H1 (cell line): ENCODE measurements around the gene B3GNT2. TPM values are rescaled to one million over a fixed set of nuclear protein-coding genes. Genes with fewer than 3 reads are reported as not detected.

Experiments
- CTCF ChIA-PET: fragments of 300-600 bp; sonication (Branson Sonifier 250); formaldehyde crosslinking; loops from one replicate; lab custom pipeline; 2021; ENCODE audit not compliant: partially characterized antibody; lab: Charles Lee
- POLR2A ChIA-PET: fragments of 300-600 bp; sonication (Branson Sonifier 250); formaldehyde crosslinking; loops from one replicate; lab custom pipeline; 2021; ENCODE audit warnings: inconsistent platforms; ENCODE audit not compliant: partially characterized antibody; lab: Charles Lee
- DNase-seq, 2 experiments: peaks; one replicate each; pipeline versions ENCODE4 v3.0.0 to v3.0.0-alpha.2; 2010 to 2022; ENCODE audit warnings: low spot score in 2 of 2, low read depth in 1 of 2, mixed read lengths in 1 of 2
- FAIRE-seq: peaks from 2 replicates; lab custom pipeline; 2011; peaks lifted over from hg19 to GRCh38; lab: Jason Lieb, UNC
- H2AFZ ChIP-seq: 2 replicates; pipeline ENCODE4 v1.8.1; 2012; ENCODE audit warnings: low read length, inconsistent platforms
- H2AK5ac ChIP-seq: 2 replicates; pipeline ENCODE4 v1.6.1; 2013; ENCODE audit warnings: low read depth, low read length
- H2BK120ac ChIP-seq: replicated peaks from 2 replicates; pipeline ENCODE3; 2013; ENCODE audit warnings: low read depth, low read length, inconsistent platforms
- H2BK12ac ChIP-seq: 2 replicates; pipeline ENCODE4 v1.6.1; 2013; ENCODE audit warnings: low read depth, low read length
- H2BK15ac ChIP-seq: 2 replicates; pipeline ENCODE4 v1.6.1; 2013; ENCODE audit warnings: low read length
- H2BK20ac ChIP-seq: 2 replicates; pipeline ENCODE4 v1.6.1; 2013; ENCODE audit warnings: low read length
- H2BK5ac ChIP-seq: 2 replicates; pipeline ENCODE4 v1.6.1; 2013; ENCODE audit warnings: low read depth, low read length
- H3K14ac ChIP-seq: 2 replicates; pipeline ENCODE4 v1.6.1; 2013; ENCODE audit warnings: inconsistent platforms; ENCODE audit not compliant: insufficient read length
- H3K18ac ChIP-seq: 2 replicates; pipeline ENCODE4 v1.6.1; 2013; ENCODE audit warnings: low read length; ENCODE audit errors: extremely low read depth
- H3K23ac ChIP-seq: 2 replicates; pipeline ENCODE4 v1.6.1; 2013; ENCODE audit warnings: inconsistent platforms; ENCODE audit not compliant: insufficient read length
- H3K23me2 ChIP-seq: 2 replicates; pipeline ENCODE4 v1.6.1; 2013; ENCODE audit warnings: low read depth, low read length
- H3K27ac ChIP-seq: 2 replicates; pipeline ENCODE4 v1.6.1; 2011; ENCODE audit warnings: low read depth, low read length, inconsistent platforms
- H3K27me3 ChIP-seq, 4 experiments: replicated peaks in 1 of 4; 1 replicate in 1 of 4; 2 replicates in 3 of 4; pipeline versions ENCODE4 v1.6.1 to v1.8.1; 2011 to 2013; ENCODE audit warnings: low read length in 3 of 4, mild to moderate bottlenecking in 3 of 4, inconsistent platforms in 2 of 4, mixed read lengths in 2 of 4, moderate library complexity in 1 of 4; ENCODE audit not compliant: control insufficient read depth in 3 of 4, insufficient read depth in 3 of 4; ENCODE audit errors: extremely low read depth in 1 of 4
- H3K36me3 ChIP-seq, 4 experiments: 2 replicates each; pipeline versions ENCODE4 v1.6.1 to v1.8.1; 2011 to 2013; ENCODE audit warnings: mild to moderate bottlenecking in 4 of 4, low read length in 3 of 4, moderate library complexity in 2 of 4, control low read depth in 1 of 4, inconsistent platforms in 1 of 4; ENCODE audit not compliant: insufficient read depth in 4 of 4, control insufficient read depth in 2 of 4
- H3K4ac ChIP-seq: replicated peaks from 2 replicates; pipeline ENCODE3; 2013; ENCODE audit warnings: low read length, low read depth, mixed read lengths, inconsistent platforms; ENCODE audit not compliant: insufficient read length
- H3K4me1 ChIP-seq, 4 experiments: replicated peaks in 1 of 4; 1 replicate in 1 of 4; 2 replicates in 3 of 4; pipeline versions ENCODE4 v1.6.1 to v1.8.1; 2011 to 2013; ENCODE audit warnings: low read length in 3 of 4, inconsistent platforms in 2 of 4, mixed read lengths in 1 of 4; ENCODE audit not compliant: insufficient read depth in 4 of 4, control insufficient read depth in 3 of 4
- H3K4me2 ChIP-seq, 2 experiments: 2 replicates each; pipeline versions ENCODE4 v1.6.1 to v1.8.1; 2011 to 2013; ENCODE audit warnings: low read depth in 2 of 2, low read length in 2 of 2, control low read depth in 1 of 2, inconsistent platforms in 1 of 2, mild to moderate bottlenecking in 1 of 2; ENCODE audit not compliant: insufficient read depth in 1 of 2
- H3K4me3 ChIP-seq, 4 experiments: fragments of 200-600, 300-600 bp in 1 of 4; sonication (generic), shearing (Covaris generic), sonication (Bioruptor Twin) in 1 of 4; 2 replicates each; pipeline versions ENCODE4 v1.5.1 to v1.8.1; 2011 to 2016; ENCODE audit warnings: low read length in 4 of 4, low read depth in 3 of 4, control low read depth in 2 of 4, inconsistent platforms in 2 of 4, mild to moderate bottlenecking in 2 of 4, mixed read lengths in 1 of 4, moderate library complexity in 1 of 4; ENCODE audit not compliant: insufficient read depth in 2 of 4; ENCODE audit errors: extremely low read depth in 1 of 4
- H3K56ac ChIP-seq: replicated peaks from 2 replicates; pipeline ENCODE3; 2013; ENCODE audit warnings: low read depth, mild to moderate bottlenecking, mixed read lengths, low read length, inconsistent platforms; ENCODE audit not compliant: insufficient read length
- H3K79me1 ChIP-seq: 2 replicates; pipeline ENCODE4 v1.6.1; 2013; ENCODE audit warnings: low read depth, low read length, control low read depth
- H3K79me2 ChIP-seq, 2 experiments: 2 replicates each; pipeline versions ENCODE4 v1.6.1 to v1.8.1; 2012 to 2013; ENCODE audit warnings: low read length in 2 of 2, mild to moderate bottlenecking in 2 of 2, inconsistent platforms in 1 of 2; ENCODE audit not compliant: insufficient read depth in 2 of 2, control insufficient read depth in 1 of 2
- H3K9ac ChIP-seq, 4 experiments: replicated peaks in 1 of 4; 1 replicate in 1 of 4; 2 replicates in 3 of 4; pipeline versions ENCODE4 v1.6.1 to v1.8.1; 2011 to 2013; ENCODE audit warnings: low read depth in 3 of 4, low read length in 3 of 4, control low read depth in 2 of 4, mild to moderate bottlenecking in 2 of 4, moderate library complexity in 2 of 4, inconsistent platforms in 1 of 4; ENCODE audit errors: extremely low read depth in 1 of 4
- H3K9me3 ChIP-seq, 2 experiments: 2 replicates each; pipeline versions ENCODE4 v1.6.1 to v1.8.1; 2012 to 2013; ENCODE audit warnings: mild to moderate bottlenecking in 2 of 2, moderate library complexity in 2 of 2, control low read depth in 1 of 2, inconsistent platforms in 1 of 2, low read depth in 1 of 2, low read length in 1 of 2, mixed read lengths in 1 of 2; ENCODE audit not compliant: insufficient read depth in 2 of 2
- H4K20me1 ChIP-seq, 2 experiments: replicated peaks in 1 of 2; 2 replicates each; pipeline versions ENCODE3 to v1.8.1; 2011 to 2013; ENCODE audit warnings: inconsistent platforms in 2 of 2, low read length in 2 of 2, mild to moderate bottlenecking in 1 of 2; ENCODE audit not compliant: insufficient read depth in 2 of 2, control insufficient read depth in 1 of 2
- H4K5ac ChIP-seq: 2 replicates; pipeline ENCODE4 v1.6.1; 2013; ENCODE audit warnings: low read length, low read depth, mixed read lengths, inconsistent platforms; ENCODE audit not compliant: insufficient read length
- H4K8ac ChIP-seq: 2 replicates; pipeline ENCODE4 v1.8.0; 2013; ENCODE audit warnings: mild to moderate bottlenecking, moderate library complexity, low read length, inconsistent platforms; ENCODE audit not compliant: insufficient read depth; ENCODE audit errors: extremely low read depth
- H4K91ac ChIP-seq: replicated peaks from 2 replicates; pipeline ENCODE3; 2013; ENCODE audit warnings: low read length, mixed read lengths, inconsistent platforms; ENCODE audit not compliant: insufficient read length
- CHD1 ChIP-seq: IDR thresholded peaks from 2 replicates; pipeline ENCODE4 v1.6.1; 2012; ENCODE audit warnings: low read depth, low read length, improper control_type of control experiment
- CTCF ChIP-seq, 3 experiments: IDR thresholded peaks; 1 replicate in 2 of 3; 2 replicates in 1 of 3; pipeline versions ENCODE4 v1.5.1 to v1.6.1; 2011; ENCODE audit warnings: low read length in 3 of 3, mild to moderate bottlenecking in 3 of 3, inconsistent platforms in 2 of 3, low read depth in 1 of 3, moderate library complexity in 1 of 3; ENCODE audit not compliant: insufficient read depth in 1 of 3; ENCODE audit errors: control extremely low read depth in 1 of 3
- EP300 ChIP-seq, 2 experiments: IDR thresholded peaks; 1 replicate in 1 of 2; 2 replicates in 1 of 2; pipeline ENCODE4 v1.6.1; 2011 to 2012; ENCODE audit warnings: low read depth in 2 of 2, low read length in 2 of 2, mild to moderate bottlenecking in 2 of 2, borderline replicate concordance in 1 of 2, inconsistent platforms in 1 of 2, moderate library complexity in 1 of 2
- KDM5A ChIP-seq: fragments of 200-600 bp; IDR thresholded peaks from 2 replicates; pipeline ENCODE4 v1.7.1; 2012; ENCODE audit warnings: mild to moderate bottlenecking, low read length, inconsistent platforms, mixed read lengths
- NANOG ChIP-seq: IDR thresholded peaks from 2 replicates; pipeline ENCODE4 v1.6.1; 2011; ENCODE audit warnings: low read length, low read depth, mild to moderate bottlenecking, inconsistent platforms; ENCODE audit not compliant: insufficient read depth, poor library complexity, severe bottlenecking
- RBBP5 ChIP-seq: IDR thresholded peaks from 2 replicates; pipeline ENCODE4 v1.7.1; 2012; ENCODE audit warnings: low read depth, mild to moderate bottlenecking, inconsistent platforms, low read length, moderate library complexity, borderline replicate concordance
- SIN3A ChIP-seq, 2 experiments: IDR thresholded peaks in 1 of 2; conservative IDR thresholded peaks in 1 of 2; 2 replicates each; pipeline ENCODE4 v1.6.1; 2011 to 2012; ENCODE audit warnings: low read length in 2 of 2, improper control_type of control experiment in 1 of 2, low read depth in 1 of 2, mild to moderate bottlenecking in 1 of 2
- SRF ChIP-seq: IDR thresholded peaks from 2 replicates; pipeline ENCODE4 v1.6.1; 2011; ENCODE audit warnings: mild to moderate bottlenecking, low read depth, low read length, moderate library complexity
- ZNF274 ChIP-seq: IDR thresholded peaks from 2 replicates; pipeline ENCODE4 v1.7.0; 2012; ENCODE audit warnings: low read length, borderline replicate concordance; ENCODE audit errors: extremely low read depth
- WGBS, 2 experiments: shearing (Covaris generic) in 1 of 2; methylation state at CpG; one replicate each; pipeline versions ENCODE4 v1.1.6 to v1.1.7; 2013 to 2015; ENCODE audit warnings: low lambda C conversion rate in 2 of 2, mixed read lengths in 2 of 2, inconsistent platforms in 1 of 2, low coverage in 1 of 2, missing lambda C conversion rate in 1 of 2; ENCODE audit not compliant: insufficient replicate concordance in 2 of 2, insufficient coverage in 1 of 2, insufficient read length in 1 of 2; ENCODE audit errors: extremely low coverage in 1 of 2, missing lambda C conversion rate in 1 of 2; 5-methylcytosine and 5-hydroxymethylcytosine counted together
- polyA plus RNA-seq, 7 experiments: library from polyadenylated mRNA; depleted of rRNA in 3 of 7; stranded (reverse) in 5 of 7; unstranded in 2 of 7; fragments of >200 nt in 5 of 7; fragments of 200-250 nt in 2 of 7; gene quantifications; 1 replicate in 5 of 7; 2 replicates in 1 of 7; 4 replicates in 1 of 7; pipeline versions ENCODE4 v1.2.1 to v1.2.3, GENCODE V29; 2011 to 2013; ENCODE audit warnings: missing spikeins in 2 of 7, mixed read lengths in 2 of 7
- total RNA-seq: library from RNA; stranded (reverse); fragmentation: NEBNext Ultra II Directional; extraction: Animal tissue kit (Norgen Biotek cat#: 25700); gene quantifications from 2 replicates; pipeline ENCODE4 v1.2.1, GENCODE V29; 2021

B3GNT2 gene
- total and polyA plus RNA-seq, 2 of the 8 experiments (the other 6 are each of a cell fraction or from before 2014, with no cell fraction given) = 20.1 to 40.8 TPM

GRCh38 chr2:62209427-62209991, 13.6 kb downstream of the B3GNT2 start:
- Histone ChIP-seq H2AK5ac (0 out of 2 replicates have a peak overlapping the region, but pooled peaks have one; percentile 13), H2BK12ac (0 out of 2 replicates have a peak overlapping the region, but pooled peaks have one; percentile 27), H2BK15ac (no peak overlapping the region), H3K9ac (no peak overlapping the region), H2BK120ac (no peak overlapping the region), H3K23ac (no peak overlapping the region), H2BK20ac (no peak overlapping the region), H4K20me1 (peaks cover 45 to 47% of the 10 kb centered on the region in 2 experiments), H3K27me3 (no peaks in the 10 kb centered on the region), H3K4me3 (no peak overlapping the region), H3K27ac (no peak overlapping the region), H3K4me1 (peaks cover 6 to 18% (median 15%) of the 10 kb centered on the region in 4 experiments), H2BK5ac (peak overlapping the region; percentile 52; the same call in 1 of the 2 replicates), H4K91ac (no peak overlapping the region), H4K8ac (peak overlapping the region; percentile 5; the same call in 1 of the 2 replicates), H4K5ac (no peak overlapping the region), H3K14ac (no peak overlapping the region), H3K4ac (no peak overlapping the region), H3K79me2 (peaks cover 81 to 100% of the 10 kb centered on the region in 2 experiments), H3K79me1 (peaks cover 31% of the 10 kb centered on the region), H3K9me3 (no peaks in the 10 kb centered on the region), H3K56ac (no peak overlapping the region), H3K36me3 (no peaks in the 10 kb centered on the region; a peak in 1 of 8 replicates), H3K4me2 (no peak overlapping the region), H3K18ac (peak overlapping the region; percentile 60; the same call in 1 of the 2 replicates), H3K23me2 (no peaks in the 10 kb centered on the region), H2AFZ (no peak overlapping the region)
- POLR2A ChIA-PET = no interaction called here
- no peak for DNase-seq
- 80% methylated on average over 8 of the region's 8 CpGs; no CpG with 5 or more reads in 1 of the 2 experiments for WGBS, 2 experiments
- CTCF ChIA-PET = interaction anchor here (1.2 kb wide), 1 partner anchor 90 kb away, joined by 3 read pairs; no protein-coding TSS in a partner anchor
- no peak for FAIRE-seq
- TF ChIP-seq CHD1 = no peak
- no peak for TF ChIP-seq KDM5A
- TF ChIP-seq ZNF274 = no peak
- TF ChIP-seq SIN3A (conservative IDR thresholded peaks at IDR 0.05 in 1 of 2, IDR thresholded peaks at IDR 0.05 in 1 of 2; ENCODE audit: low read depth in 1 of 2, low read length in 2 of 2) = no peak
- TF ChIP-seq RBBP5 = no peak
- TF ChIP-seq CTCF (IDR thresholded peaks at IDR 0.05; ENCODE audit: control extremely low read depth in 1 of 3, insufficient read depth in 1 of 3, low read depth in 1 of 3, low read length in 3 of 3) = no peak
- no peak for TF ChIP-seq NANOG
- no peak for TF ChIP-seq SRF
- TF ChIP-seq EP300 (IDR thresholded peaks at IDR 0.05; ENCODE audit: borderline replicate concordance in 1 of 2, low read depth in 2 of 2, low read length in 2 of 2) = no peak
